Measurements from ENCODE around the gene ZNF81. TPM values are rescaled to one million over a fixed set of nuclear protein-coding genes. Genes with fewer than 3 reads are reported as not detected.
"Not testable (repeated sequence)": the region's sequence is repeated elsewhere in the genome, so short reads cannot be mapped to it uniquely, and the experiment has no call there.

ZNF81 gene
- total RNA-seq, 2 donors from 2014 or later, result 10.0 to 10.4 TPM

DNA sequence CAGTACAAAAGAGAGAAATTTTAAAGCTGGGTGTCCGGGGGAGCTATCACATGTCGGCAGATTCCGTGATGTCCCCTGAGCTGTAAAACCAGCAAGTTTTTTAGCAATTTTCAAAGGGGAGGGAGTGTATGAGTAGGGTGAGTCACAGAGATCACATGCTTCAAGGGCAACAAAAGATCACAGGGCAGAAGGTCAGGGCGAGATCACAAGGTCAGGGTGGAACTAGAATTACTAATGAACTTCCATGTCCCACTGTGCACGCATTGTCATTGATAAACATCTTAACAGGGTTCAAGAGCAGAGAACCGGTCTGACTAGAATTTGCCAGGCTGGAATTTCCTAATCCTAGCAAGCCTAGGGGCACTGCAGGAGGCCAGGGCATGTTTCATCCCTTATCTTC lies 125.1 kb downstream of the ZNF81 start:
- not testable (repeated sequence) for ATAC-seq; H3K4me3 Mint-ChIP-seq; H3K36me3 Mint-ChIP-seq (ENCODE audit: low read depth); DNase-seq; H3K27me3 Mint-ChIP-seq; H3K27ac Mint-ChIP-seq; H3K4me1 Mint-ChIP-seq; H3K9me3 ChIP-seq (ENCODE audit: control insufficient read depth, low read length, poor library complexity, severe bottlenecking)

DNA sequence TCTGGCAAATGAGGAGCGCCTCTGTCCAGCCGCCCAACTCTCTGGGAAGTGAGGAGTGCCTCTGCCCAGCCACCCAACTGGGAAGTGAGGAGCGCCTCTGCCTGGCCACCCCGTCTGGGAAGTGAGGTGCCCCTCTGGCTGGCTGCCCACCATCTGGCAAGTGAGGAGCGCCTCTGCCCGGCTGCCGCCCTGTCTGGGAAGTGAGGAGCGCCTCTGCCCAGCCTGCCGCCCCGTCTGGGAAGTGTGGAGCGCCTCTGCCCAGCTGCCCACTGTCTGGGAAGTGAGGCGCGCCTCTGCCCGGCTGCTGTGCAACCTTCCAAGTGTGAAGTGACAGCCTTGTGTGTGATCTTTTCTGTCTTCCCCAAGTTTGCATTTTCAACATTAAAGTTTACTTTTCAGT lies 128.8 kb downstream of the ZNF81 start:
- H3K4me1 Mint-ChIP-seq; H3K27ac Mint-ChIP-seq; H3K9me3 ChIP-seq (ENCODE audit: control insufficient read depth, low read length, poor library complexity, severe bottlenecking); DNase-seq; H3K27me3 Mint-ChIP-seq; H3K4me3 Mint-ChIP-seq; ATAC-seq; H3K36me3 Mint-ChIP-seq (ENCODE audit: low read depth): not testable (repeated sequence)

Other genes starting within 250 kb of the ZNF81 start
- 1 to 10 TPM in 1 of 2 donors, under 1 TPM in 1; 0.52 to 1.1 TPM for gene SYN1, start 217.0 kb upstream of the ZNF81 start, total RNA-seq
- gene CFP, start 207.0 kb upstream of the ZNF81 start, total RNA-seq, result 10 to 100 TPM; 17.7 to 25.3 TPM
- 10 to 100 TPM; 33.0 to 33.2 TPM for gene ELK1, start 186.3 kb upstream of the ZNF81 start, total RNA-seq
- gene UXT, start 177.7 kb upstream of the ZNF81 start, total RNA-seq, result 100 to 1,000 TPM; 164 to 185 TPM
- gene ZNF182, start 167.1 kb downstream of the ZNF81 start, total RNA-seq, result 1 to 10 TPM; 4.7 to 6.4 TPM
- not detected for gene SPACA5, start 170.1 kb downstream of the ZNF81 start, total RNA-seq
- gene ZNF630, start 234.7 kb downstream of the ZNF81 start, total RNA-seq, result 1 to 10 TPM; 1.3 to 2.1 TPM

Data from T-helper 17 cell (primary cell).